ENCODE results near the gene CLSTN2. TPM values are rescaled to one million over a fixed set of nuclear protein-coding genes. Genes with fewer than 3 reads are reported as not detected.

The CLSTN2 gene
- total RNA-seq, 1 experiment from 2014 or later: 0.02 TPM

- H3K4me1 ChIP-seq (ENCODE audit: control insufficient read depth in 1 of 2, insufficient read depth in 2 of 2, low read length in 2 of 2): no peaks in the 10 kb centered on the region
- no TSS peak for BruUV-seq (replicated peaks)
- no peak for ATAC-seq
Observed at GRCh38 chr3:140176526-140176925, 241.5 kb downstream of the CLSTN2 start.

GRCh38 chr3:140177943-140178342 is 243.0 kb downstream of the CLSTN2 start:
- CTCF ChIA-PET: no interaction called here

More at GRCh38 chr3:140176526-140176925, 241.5 kb downstream of the CLSTN2 start:
- H3K9ac ChIP-seq (ENCODE audit: low read length): no peak overlapping the region
- TF ChIP-seq EGR1 (IDR thresholded peaks at IDR 0.05; ENCODE audit: low read depth): no peak
- no peak overlapping the region for H2AFZ ChIP-seq (ENCODE audit: low read depth, low read length, poor library complexity, severe bottlenecking)
- no peaks in the 10 kb centered on the region for H3K9me3 ChIP-seq (ENCODE audit: control insufficient read depth in 1 of 2, insufficient read depth in 1 of 2, low read depth in 1 of 2, low read length in 2 of 2)
- peaks cover 29% of the 10 kb centered on the region; the same call in 1 of the 2 replicates for H3K27me3 ChIP-seq (ENCODE audit: insufficient read depth, low read length)
- intact Hi-C loops (cut with micrococcal nuclease): no loop called here
- H3K27ac ChIP-seq (ENCODE audit: low read depth, low read length): no peak overlapping the region
- POLR2A ChIA-PET: no interaction called here
- no peak for DNase-seq (ENCODE audit: low read depth, low spot score)
- no peak overlapping the region for H3K4me3 ChIP-seq (replicated peaks in 1 of 2; ENCODE audit: low read depth in 1 of 2, low read length in 2 of 2)
- no peaks in the 10 kb centered on the region for H4K20me1 ChIP-seq (ENCODE audit: insufficient read depth)
- CTCF ChIA-PET: no interaction called here
- no peaks in the 10 kb centered on the region for H3K79me2 ChIP-seq (ENCODE audit: insufficient read depth, low read length)
- RAD21 ChIA-PET (ENCODE audit: low non-redundant PET in 1 of 2, low total read pairs in 2 of 2, uncharacterized antibody in 2 of 2, unreplicated experiment in 2 of 2): no interaction called here
- H3K36me3 ChIP-seq (ENCODE audit: control insufficient read depth in 1 of 2, insufficient read depth in 2 of 2, low read length in 2 of 2): no peaks in the 10 kb centered on the region
- no peaks in the 10 kb centered on the region for H3K9me2 ChIP-seq (ENCODE audit: insufficient read depth)
- H3K4me2 ChIP-seq (ENCODE audit: low read length): no peak overlapping the region

More at GRCh38 chr3:140177943-140178342, 243.0 kb downstream of the CLSTN2 start:
- ATAC-seq: no peak
- no peaks in the 10 kb centered on the region for H3K9me2 ChIP-seq (ENCODE audit: insufficient read depth)
- no TSS peak for BruUV-seq (replicated peaks)
- no peak for TF ChIP-seq EGR1 (IDR thresholded peaks at IDR 0.05; ENCODE audit: low read depth)
- no peak for TF ChIP-seq SRF (IDR thresholded peaks at IDR 0.05; ENCODE audit: low read depth)
- no peak for TF ChIP-seq MAX (IDR thresholded peaks at IDR 0.05)
- no peak for TF ChIP-seq CEBPB (IDR thresholded peaks at IDR 0.05; ENCODE audit: low read depth)
- no peak for TF ChIP-seq ZNF274 (IDR thresholded peaks at IDR 0.05; ENCODE audit: low read depth, low read length)
- TF ChIP-seq POLR2AphosphoS5 (IDR thresholded peaks at IDR 0.05; ENCODE audit: low read depth, low read length): no peak
- TF ChIP-seq CBX3 (IDR thresholded peaks at IDR 0.05; ENCODE audit: low read depth): no peak
- TF ChIP-seq ELF1 (IDR thresholded peaks at IDR 0.05; ENCODE audit: borderline replicate concordance, low read depth): no peak
- TF ChIP-seq EZH2 (IDR thresholded peaks at IDR 0.05): no peak
- no peak for TF ChIP-seq ZFX (IDR thresholded peaks at IDR 0.05)
- no peak for TF ChIP-seq SIN3A (IDR thresholded peaks at IDR 0.05; ENCODE audit: low read depth)
- intact Hi-C loops (cut with micrococcal nuclease): no loop called here
- no peaks in the 10 kb centered on the region for H3K79me2 ChIP-seq (ENCODE audit: insufficient read depth, low read length)
- RAD21 ChIA-PET (ENCODE audit: low non-redundant PET in 1 of 2, low total read pairs in 2 of 2, uncharacterized antibody in 2 of 2, unreplicated experiment in 2 of 2): no interaction called here
- no peak for DNase-seq (ENCODE audit: low read depth, low spot score)
- H3K36me3 ChIP-seq (ENCODE audit: control insufficient read depth in 1 of 2, insufficient read depth in 2 of 2, low read length in 2 of 2): no peaks in the 10 kb centered on the region
- no peaks in the 10 kb centered on the region for H3K9me3 ChIP-seq (ENCODE audit: control insufficient read depth in 1 of 2, insufficient read depth in 1 of 2, low read depth in 1 of 2, low read length in 2 of 2)
- H3K9ac ChIP-seq (ENCODE audit: low read length): no peak overlapping the region
- no peaks in the 10 kb centered on the region for H3K4me1 ChIP-seq (ENCODE audit: control insufficient read depth in 1 of 2, insufficient read depth in 2 of 2, low read length in 2 of 2)
- POLR2A ChIA-PET: no interaction called here
- peaks cover 27% of the 10 kb centered on the region; the same call in 1 of the 2 replicates for H3K27me3 ChIP-seq (ENCODE audit: insufficient read depth, low read length)
- H4K20me1 ChIP-seq (ENCODE audit: insufficient read depth): no peaks in the 10 kb centered on the region
- H3K4me3 ChIP-seq (replicated peaks in 1 of 2; ENCODE audit: low read depth in 1 of 2, low read length in 2 of 2): no peak overlapping the region
- H3K4me2 ChIP-seq (ENCODE audit: low read length): no peak overlapping the region
- no peak overlapping the region for H3K27ac ChIP-seq (ENCODE audit: low read depth, low read length)
- H2AFZ ChIP-seq (ENCODE audit: low read depth, low read length, poor library complexity, severe bottlenecking): no peak overlapping the region

All from HCT116 (cell line).